HUES48 (cell line): ENCODE measurements around the gene MEGF11.

Experiments used
- H3K27ac ChIP-seq: one replicate; pipeline ENCODE4 v1.7.0; 2013; ENCODE audit warnings: low read depth, low read length, inconsistent platforms
- H3K27me3 ChIP-seq: 2 replicates; pipeline ENCODE4 v1.6.1; 2013; ENCODE audit warnings: mild to moderate bottlenecking, low read length; ENCODE audit not compliant: control insufficient read depth, insufficient read depth
- H3K36me3 ChIP-seq: 2 replicates; pipeline ENCODE4 v1.6.1; 2013; ENCODE audit warnings: low read length; ENCODE audit not compliant: control insufficient read depth, insufficient read depth
- H3K4me1 ChIP-seq: 2 replicates; pipeline ENCODE4 v1.6.1; 2013; ENCODE audit warnings: mild to moderate bottlenecking, low read length; ENCODE audit not compliant: control insufficient read depth, insufficient read depth
- H3K4me3 ChIP-seq: 2 replicates; pipeline ENCODE4 v1.5.1; 2013; ENCODE audit warnings: mild to moderate bottlenecking, low read depth, low read length
- H3K9ac ChIP-seq: 2 replicates; pipeline ENCODE4 v1.6.1; 2013; ENCODE audit warnings: mild to moderate bottlenecking, low read depth, low read length, moderate library complexity
- H3K9me3 ChIP-seq: 2 replicates; pipeline ENCODE4 v1.6.1; 2013; ENCODE audit warnings: low read length; ENCODE audit not compliant: control insufficient read depth, insufficient read depth

Gene MEGF11

GRCh38 chr15:66169023-66169422, 84.5 kb downstream of the MEGF11 start:
- H3K36me3 ChIP-seq, result no peaks in the 10 kb centered on the region
- H3K4me3 ChIP-seq, result no peak overlapping the region
- H3K9me3 ChIP-seq, result no peaks in the 10 kb centered on the region
- H3K9ac ChIP-seq, result no peak overlapping the region
- H3K27me3 ChIP-seq, result no peaks in the 10 kb centered on the region
- no peaks in the 10 kb centered on the region for H3K4me1 ChIP-seq
- H3K27ac ChIP-seq, result no peak overlapping the region

- H3K4me1 ChIP-seq, result no peaks in the 10 kb centered on the region
- no peaks in the 10 kb centered on the region for H3K9me3 ChIP-seq
- H3K27ac ChIP-seq, result no peak overlapping the region
- H3K27me3 ChIP-seq, result no peaks in the 10 kb centered on the region
- H3K36me3 ChIP-seq, result no peaks in the 10 kb centered on the region
- H3K9ac ChIP-seq, result no peak overlapping the region
- no peak overlapping the region for H3K4me3 ChIP-seq
Observed at GRCh38 chr15:66167854-66168253, 85.7 kb downstream of the MEGF11 start.

- Histone ChIP-seq H3K9me3 (no peaks in the 10 kb centered on the region), H3K9ac (no peak overlapping the region), H3K27me3 (no peaks in the 10 kb centered on the region), H3K36me3 (no peaks in the 10 kb centered on the region), H3K4me3 (no peak overlapping the region), H3K27ac (no peak overlapping the region), H3K4me1 (no peaks in the 10 kb centered on the region)
Observed at GRCh38 chr15:66165856-66166255, 87.7 kb downstream of the MEGF11 start.

- Histone ChIP-seq H3K4me1 (no peaks in the 10 kb centered on the region), H3K4me3 (no peak overlapping the region), H3K36me3 (no peaks in the 10 kb centered on the region)
Observed at GRCh38 chr15:66164788-66165187, 88.8 kb downstream of the MEGF11 start.

GRCh38 chr15:66163553-66163952, 90.0 kb downstream of the MEGF11 start:
- no peak overlapping the region for H3K4me3 ChIP-seq
- H3K27ac ChIP-seq, result no peak overlapping the region
- no peaks in the 10 kb centered on the region for H3K4me1 ChIP-seq
- H3K27me3 ChIP-seq, result no peaks in the 10 kb centered on the region
- H3K9ac ChIP-seq, result no peak overlapping the region
- no peaks in the 10 kb centered on the region for H3K36me3 ChIP-seq
- no peaks in the 10 kb centered on the region for H3K9me3 ChIP-seq

More at GRCh38 chr15:66164788-66165187, 88.8 kb downstream of the MEGF11 start:
- H3K27me3 ChIP-seq, result no peaks in the 10 kb centered on the region
- H3K27ac ChIP-seq, result no peak overlapping the region
- no peaks in the 10 kb centered on the region for H3K9me3 ChIP-seq
- no peak overlapping the region for H3K9ac ChIP-seq

GRCh38 chr15:66162286-66162685, 91.3 kb downstream of the MEGF11 start:
- Histone ChIP-seq H3K9ac (no peak overlapping the region), H3K9me3 (no peaks in the 10 kb centered on the region), H3K27me3 (no peaks in the 10 kb centered on the region), H3K27ac (no peak overlapping the region), H3K36me3 (no peaks in the 10 kb centered on the region), H3K4me1 (no peaks in the 10 kb centered on the region), H3K4me3 (no peak overlapping the region)

- Histone ChIP-seq H3K4me1 (no peaks in the 10 kb centered on the region), H3K4me3 (no peak overlapping the region), H3K27ac (no peak overlapping the region), H3K27me3 (no peaks in the 10 kb centered on the region), H3K9me3 (no peaks in the 10 kb centered on the region), H3K9ac (no peak overlapping the region), H3K36me3 (no peaks in the 10 kb centered on the region)
Observed at GRCh38 chr15:66161575-66162118, 91.9 kb downstream of the MEGF11 start.

GRCh38 chr15:66161108-66161507, 92.4 kb downstream of the MEGF11 start:
- Histone ChIP-seq H3K9me3 (no peaks in the 10 kb centered on the region), H3K36me3 (no peaks in the 10 kb centered on the region), H3K4me1 (no peaks in the 10 kb centered on the region), H3K27me3 (no peaks in the 10 kb centered on the region), H3K9ac (no peak overlapping the region), H3K27ac (no peak overlapping the region), H3K4me3 (no peak overlapping the region)

- H3K4me1 ChIP-seq, result no peaks in the 10 kb centered on the region
- no peaks in the 10 kb centered on the region for H3K36me3 ChIP-seq
- H3K27me3 ChIP-seq, result no peaks in the 10 kb centered on the region
- H3K9ac ChIP-seq, result no peak overlapping the region
- no peaks in the 10 kb centered on the region for H3K9me3 ChIP-seq
- no peak overlapping the region for H3K27ac ChIP-seq
- no peak overlapping the region for H3K4me3 ChIP-seq
Observed at GRCh38 chr15:66157507-66157906, 96.0 kb downstream of the MEGF11 start.

- no peak overlapping the region for H3K27ac ChIP-seq
- no peaks in the 10 kb centered on the region for H3K27me3 ChIP-seq
- no peaks in the 10 kb centered on the region for H3K4me1 ChIP-seq
- no peak overlapping the region for H3K9ac ChIP-seq
- no peaks in the 10 kb centered on the region for H3K9me3 ChIP-seq
- no peak overlapping the region for H3K4me3 ChIP-seq
- no peaks in the 10 kb centered on the region for H3K36me3 ChIP-seq
Observed at GRCh38 chr15:66156310-66156975, 97.1 kb downstream of the MEGF11 start.

GRCh38 chr15:66155065-66155464, 98.5 kb downstream of the MEGF11 start:
- Histone ChIP-seq H3K27me3 (no peaks in the 10 kb centered on the region), H3K9me3 (no peaks in the 10 kb centered on the region), H3K9ac (no peak overlapping the region), H3K4me1 (no peaks in the 10 kb centered on the region), H3K36me3 (no peaks in the 10 kb centered on the region), H3K27ac (no peak overlapping the region), H3K4me3 (no peak overlapping the region)
